HCT116 (cell line): ENCODE results near the gene ANKRD13B. TPM values are rescaled to one million over a fixed set of nuclear protein-coding genes. Genes with fewer than 3 reads are reported as not detected.

Experiments used
- ATAC-seq: fragments of 200-7000 bp; cut with Tn5 transposase; 2 replicates; pipeline ENCODE4 v1.9.1; 2020; ENCODE audit warnings: mild to moderate bottlenecking, moderate library complexity
- BruUV-seq: library from RNA; stranded (reverse); fragments of 400-500 nt; replicated peaks from 2 replicates; lab custom pipeline; 2021; lab: Mats Ljungman, UMichigan
- CTCF ChIA-PET: fragments of 300-600 bp; sonication (Branson Sonifier 250); formaldehyde crosslinking; loops from one replicate; lab custom pipeline; 2021; ENCODE audit warnings: antibody characterized with exemption; lab: Charles Lee
- POLR2A ChIA-PET: fragments of 300-600, 350-600 bp; sonication (Branson Sonifier 250); formaldehyde crosslinking; loops from one replicate; lab custom pipeline; 2021; ENCODE audit warnings: antibody characterized with exemption; lab: Charles Lee
- RAD21 ChIA-PET, 2 experiments: fragments of 300-600 bp; sonication (Branson Sonifier 250); formaldehyde crosslinking; loops; one replicate each; lab custom pipeline; 2023; ENCODE audit warnings: low total read pairs in 2 of 2; ENCODE audit not compliant: uncharacterized antibody in 2 of 2, unreplicated experiment in 2 of 2, low non-redundant PET in 1 of 2; lab: Charles Lee
- DNase-seq: peaks from one replicate; pipeline ENCODE4 v3.0.0-alpha.2; 2010; ENCODE audit warnings: low read depth, low spot score
- H2AFZ ChIP-seq: fragments of 200-600 bp; shearing (Covaris generic), sonication (generic); 2 replicates; pipeline ENCODE4 v1.6.1; 2017; ENCODE audit warnings: low read depth, mixed run types, mixed read lengths, antibody characterized with exemption, low read length; ENCODE audit not compliant: poor library complexity, severe bottlenecking
- H3K27ac ChIP-seq: 2 replicates; pipeline ENCODE4 v1.5.1; 2012; ENCODE audit warnings: low read depth, low read length
- H3K27me3 ChIP-seq: fragments of 200-600 bp; sonication (generic); 2 replicates; pipeline ENCODE4 v1.6.1; 2016; ENCODE audit warnings: mixed run types, low read length, mixed read lengths; ENCODE audit not compliant: insufficient read depth
- H3K36me3 ChIP-seq, 2 experiments: fragments of 200-500 bp in 1 of 2; fragments of 200-600 bp in 1 of 2; sonication (Bioruptor generic) in 1 of 2; sonication (generic) in 1 of 2; 2 replicates each; pipeline versions ENCODE4 v1.5.1 to v1.6.1; 2014 to 2016; ENCODE audit warnings: low read length in 2 of 2, inconsistent platforms in 1 of 2, mixed read lengths in 1 of 2, mixed run types in 1 of 2; ENCODE audit not compliant: insufficient read depth in 2 of 2, control insufficient read depth in 1 of 2
- H3K4me1 ChIP-seq, 2 experiments: fragments of 200-600 bp in 1 of 2; sonication (generic) in 1 of 2; 2 replicates each; pipeline versions ENCODE4 v1.5.1 to v1.6.1; 2012 to 2017; ENCODE audit warnings: low read length in 2 of 2, inconsistent platforms in 1 of 2, mild to moderate bottlenecking in 1 of 2, mixed read lengths in 1 of 2, mixed run types in 1 of 2, moderate library complexity in 1 of 2; ENCODE audit not compliant: insufficient read depth in 2 of 2, control insufficient read depth in 1 of 2
- H3K4me2 ChIP-seq: fragments of 200-600 bp; sonication (generic); 2 replicates; pipeline ENCODE4 v1.6.1; 2017; ENCODE audit warnings: mixed run types, low read length, mixed read lengths
- H3K4me3 ChIP-seq, 2 experiments: fragments of 200-600 bp in 1 of 2; sonication (generic) in 1 of 2; replicated peaks in 1 of 2; 2 replicates each; pipeline ENCODE4 v1.5.1; 2011 to 2016; ENCODE audit warnings: low read length in 2 of 2, control low read depth in 1 of 2, low read depth in 1 of 2, mild to moderate bottlenecking in 1 of 2, mixed read lengths in 1 of 2, mixed run types in 1 of 2
- H3K79me2 ChIP-seq: fragments of 200-600 bp; sonication (generic); 2 replicates; pipeline ENCODE4 v1.6.1; 2017; ENCODE audit warnings: mild to moderate bottlenecking, mixed run types, low read length, moderate library complexity, mixed read lengths; ENCODE audit not compliant: insufficient read depth
- H3K9ac ChIP-seq: fragments of 200-600 bp; sonication (generic); 2 replicates; pipeline ENCODE4 v1.6.1; 2016; ENCODE audit warnings: low read length, mixed read lengths
- H3K9me2 ChIP-seq: fragments of 200-600 bp; sonication (generic), shearing (Covaris generic); 2 replicates; pipeline ENCODE4 v1.6.1; 2017; ENCODE audit warnings: mixed run types, mild to moderate bottlenecking, moderate library complexity; ENCODE audit not compliant: insufficient read depth
- H3K9me3 ChIP-seq, 2 experiments: fragments of 200-500 bp in 1 of 2; fragments of 200-600 bp in 1 of 2; sonication (Bioruptor generic) in 1 of 2; sonication (generic) in 1 of 2; 2 replicates each; pipeline ENCODE4 v1.6.1; 2014 to 2017; ENCODE audit warnings: low read length in 2 of 2, mixed read lengths in 2 of 2, inconsistent platforms in 1 of 2, low read depth in 1 of 2, mild to moderate bottlenecking in 1 of 2, mixed run types in 1 of 2, moderate library complexity in 1 of 2; ENCODE audit not compliant: control insufficient read depth in 1 of 2, insufficient read depth in 1 of 2
- H4K20me1 ChIP-seq: fragments of 200-600 bp; sonication (generic), shearing (Covaris generic); 2 replicates; pipeline ENCODE4 v1.6.1; 2017; ENCODE audit warnings: mixed run types, mild to moderate bottlenecking, moderate library complexity; ENCODE audit not compliant: insufficient read depth
- CBX3 ChIP-seq: IDR thresholded peaks from 2 replicates; pipeline ENCODE4 v1.6.1; 2012; ENCODE audit warnings: low read depth
- CTCF ChIP-seq, 3 experiments: fragments of 200-600 bp in 1 of 3; sonication (generic) in 1 of 3; IDR thresholded peaks in 2 of 3; conservative IDR thresholded peaks in 1 of 3; 2 replicates each; pipeline ENCODE4 v1.5.1; 2012 to 2017; ENCODE audit warnings: low read depth in 2 of 3, low read length in 2 of 3, antibody characterized with exemption in 1 of 3, borderline replicate concordance in 1 of 3, control low read depth in 1 of 3, mild to moderate bottlenecking in 1 of 3, mixed read lengths in 1 of 3, mixed run types in 1 of 3, moderate library complexity in 1 of 3; ENCODE audit not compliant: insufficient read depth in 1 of 3
- ELF1 ChIP-seq: IDR thresholded peaks from 2 replicates; pipeline ENCODE4 v1.6.1; 2012; ENCODE audit warnings: low read depth, borderline replicate concordance
- JUND ChIP-seq: IDR thresholded peaks from 2 replicates; pipeline ENCODE4 v1.6.1; 2012
- POLR2AphosphoS5 ChIP-seq: IDR thresholded peaks from 2 replicates; pipeline ENCODE4 v1.6.1; 2011; ENCODE audit warnings: mild to moderate bottlenecking, low read depth, low read length, moderate library complexity
- SP1 ChIP-seq: IDR thresholded peaks from 2 replicates; pipeline ENCODE4 v1.6.1; 2012; ENCODE audit warnings: low read depth
- SRF ChIP-seq: IDR thresholded peaks from 2 replicates; pipeline ENCODE4 v1.6.1; 2012; ENCODE audit warnings: low read depth
- TCF7L2 ChIP-seq: IDR thresholded peaks from 2 replicates; pipeline ENCODE4 v1.7.0; 2011; ENCODE audit warnings: borderline replicate concordance, inconsistent platforms; ENCODE audit not compliant: insufficient read depth, insufficient read length; ENCODE audit errors: extremely low read depth
- intact Hi-C: fragments of 100-400 bp; cut with micrococcal nuclease; formaldehyde crosslinking; loops from 2 replicates; pipeline ENCODE4 v1.10.0; 2022
- total RNA-seq: library from RNA; stranded (reverse); gene quantifications from one replicate; pipeline ENCODE4 v1.2.1, GENCODE V29; 2021; ENCODE audit not compliant: unreplicated experiment

The ANKRD13B gene
- total RNA-seq, 1 experiment from 2014 or later = 27.4 TPM

GRCh38 chr17:29610395-29610794 lies 17.5 kb downstream of the ANKRD13B start:
- RAD21 ChIA-PET = no interaction called here
- Histone ChIP-seq H3K27me3 (no peaks in the 10 kb centered on the region), H3K4me1 (0 out of 4 replicates have a peak, but pooled peaks cover 0 to 3% of the 10 kb centered on the region in 2 experiments), H3K9ac (no peak overlapping the region), H2AFZ (no peak overlapping the region), H3K4me3 (no peak overlapping the region), H4K20me1 (no peaks in the 10 kb centered on the region), H3K36me3 (no peaks in the 10 kb centered on the region), H3K4me2 (no peak overlapping the region), H3K27ac (no peak overlapping the region), H3K9me2 (no peaks in the 10 kb centered on the region), H3K79me2 (peaks cover 4% of the 10 kb centered on the region; the same call in 1 of the 2 replicates), H3K9me3 (no peaks in the 10 kb centered on the region)
- no peak for DNase-seq
- CTCF ChIA-PET = no interaction called here
- TF ChIP-seq JUND (no peak), ELF1 (no peak), POLR2AphosphoS5 (no peak), CBX3 (no peak), SRF (no peak), SP1 (no peak), CTCF (IDR thresholded peaks at IDR 0.05 in 2 of 3, conservative IDR thresholded peaks at IDR 0.05 in 1 of 3; ENCODE audit: borderline replicate concordance in 1 of 3, insufficient read depth in 1 of 3, low read depth in 2 of 3, low read length in 2 of 3) (no peak), TCF7L2 (no peak)
- POLR2A ChIA-PET = no interaction called here
- no peak for ATAC-seq
- intact Hi-C loops = no loop called here
- BruUV-seq = no TSS peak
